ENCODE results near the gene IBA57. TPM values are rescaled to one million over a fixed set of nuclear protein-coding genes. Genes with fewer than 3 reads are reported as not detected.

IBA57 gene
- polyA plus RNA-seq, 4 donors, result 2.0 to 8.6 (median 6.0) TPM

DNA sequence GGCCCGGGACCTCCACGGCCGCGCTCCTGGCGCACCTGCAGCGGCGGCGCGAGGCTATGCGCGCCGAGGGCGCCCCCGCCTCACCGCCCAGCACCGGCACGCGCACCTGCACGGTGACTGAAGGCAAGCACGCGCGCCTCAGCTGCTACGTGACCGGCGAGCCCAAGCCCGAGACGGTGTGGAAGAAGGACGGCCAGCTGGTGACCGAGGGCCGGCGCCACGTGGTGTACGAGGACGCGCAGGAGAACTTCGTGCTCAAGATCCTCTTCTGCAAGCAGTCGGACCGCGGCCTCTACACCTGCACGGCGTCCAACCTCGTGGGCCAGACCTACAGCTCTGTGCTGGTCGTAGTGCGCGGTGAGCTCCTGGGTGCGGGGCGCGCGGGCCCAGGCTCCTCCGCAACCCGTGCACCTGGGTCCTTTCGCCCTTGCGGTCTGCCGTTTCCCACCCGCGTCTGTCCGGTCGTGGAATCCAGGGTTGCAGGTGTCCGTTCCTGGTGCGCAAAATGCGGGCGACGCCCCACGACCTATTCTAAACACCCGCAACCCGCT is 46.9 kb downstream of the IBA57 start:
- peaks cover 0 to 28% (median 0%) of the 10 kb centered on the region in 3 donors for H3K36me3 ChIP-seq (ENCODE audit: control insufficient read depth in 3 of 3, insufficient read depth in 2 of 3, low read depth in 1 of 3, low read length in 3 of 3)
- peak in 1 of 2 donors; percentile 62 for DNase-seq
- 21 to 49% (median 41%) methylated on average over 62 to 66 of the region's 66 CpGs for WGBS, 3 donors
- H3K27me3 ChIP-seq (ENCODE audit: control insufficient read depth in 3 of 3, insufficient read depth in 3 of 3, low read length in 3 of 3), result peaks cover 0 to 9% (median 0%) of the 10 kb centered on the region in 3 donors
- H3K27ac ChIP-seq (ENCODE audit: low read depth in 1 of 3, low read length in 2 of 3), result no peak overlapping the region
- FAIRE-seq, result no peak
- H3K9me3 ChIP-seq (ENCODE audit: control insufficient read depth in 2 of 2, insufficient read depth in 1 of 2, low read depth in 1 of 2, low read length in 1 of 2), result no peaks in the 10 kb centered on the region
- H3K4me3 ChIP-seq (ENCODE audit: low read depth in 1 of 3, low read length in 3 of 3), result peak overlapping the region in 2 of 3 donors; percentile 22 to 48
- peaks cover 0 to 6% (median 0%) of the 10 kb centered on the region in 3 donors for H3K4me1 ChIP-seq (ENCODE audit: control insufficient read depth in 3 of 3, insufficient read depth in 2 of 3, low read depth in 1 of 3, low read length in 2 of 3)

DNA sequence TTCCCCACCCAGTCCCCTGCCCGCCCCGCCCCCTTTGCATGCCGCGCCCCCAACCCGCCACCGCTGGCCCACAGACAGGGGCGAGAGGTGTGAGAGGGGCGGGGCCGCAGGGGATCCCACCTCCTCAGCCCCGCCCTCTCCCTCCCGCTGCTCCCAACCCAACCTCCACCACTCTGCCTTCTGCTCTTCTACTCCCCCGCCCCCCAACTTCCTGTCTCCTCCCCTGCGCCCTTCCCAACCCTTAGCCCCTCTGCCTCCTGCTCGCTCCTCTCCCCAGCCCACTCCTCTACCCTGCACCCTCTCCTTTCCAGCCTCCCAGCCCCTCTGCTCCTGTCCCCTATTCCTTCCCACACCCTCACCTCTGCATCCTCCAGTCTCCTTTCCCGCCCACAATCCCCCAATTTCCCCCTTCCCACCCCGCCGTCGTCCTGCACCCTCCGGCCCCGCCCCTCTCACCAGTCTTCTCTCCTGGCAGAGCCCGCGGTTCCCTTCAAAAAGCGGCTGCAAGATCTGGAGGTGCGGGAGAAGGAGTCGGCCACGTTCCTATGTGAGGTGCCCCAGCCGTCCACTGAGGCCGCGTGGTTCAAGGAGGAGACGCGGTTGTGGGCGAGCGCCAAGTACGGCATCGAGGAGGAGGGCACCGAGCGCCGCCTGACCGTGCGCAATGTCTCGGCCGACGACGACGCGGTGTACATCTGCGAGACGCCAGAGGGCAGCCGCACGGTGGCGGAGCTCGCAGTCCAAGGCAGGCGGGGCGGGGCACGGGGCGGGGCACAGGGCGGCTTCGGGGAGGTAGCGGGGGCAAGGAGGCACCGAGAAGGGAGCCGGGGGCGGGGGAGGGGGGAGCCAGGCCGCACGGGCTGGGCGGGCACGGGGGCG is 47.6 kb downstream of the IBA57 start:
- Histone ChIP-seq H3K9me3 (ENCODE audit: control insufficient read depth in 2 of 2, insufficient read depth in 1 of 2, low read depth in 1 of 2, low read length in 1 of 2) (no peaks in the 10 kb centered on the region), H3K27me3 (ENCODE audit: control insufficient read depth in 3 of 3, insufficient read depth in 3 of 3, low read length in 3 of 3) (peaks cover 0 to 6% (median 0%) of the 10 kb centered on the region in 3 donors), H3K36me3 (ENCODE audit: control insufficient read depth in 3 of 3, insufficient read depth in 2 of 3, low read depth in 1 of 3, low read length in 3 of 3) (peaks cover 0 to 32% (median 0%) of the 10 kb centered on the region in 3 donors), H3K4me3 (ENCODE audit: low read depth in 1 of 3, low read length in 3 of 3) (peak overlapping the region; percentile 25 to 54 (median 48)), H3K27ac (ENCODE audit: low read depth in 1 of 3, low read length in 2 of 3) (peak overlapping the region in 2 of 3 donors; percentile 22 to 63), H3K4me1 (ENCODE audit: control insufficient read depth in 3 of 3, insufficient read depth in 2 of 3, low read depth in 1 of 3, low read length in 2 of 3) (peaks cover 0 to 3% (median 0%) of the 10 kb centered on the region in 3 donors)
- 1 to 2% (median 2%) methylated on average over 60 to 67 of the region's 67 CpGs for WGBS, 3 donors
- DNase-seq, result peak; percentile 85 to 94
- FAIRE-seq, result no peak

DNA sequence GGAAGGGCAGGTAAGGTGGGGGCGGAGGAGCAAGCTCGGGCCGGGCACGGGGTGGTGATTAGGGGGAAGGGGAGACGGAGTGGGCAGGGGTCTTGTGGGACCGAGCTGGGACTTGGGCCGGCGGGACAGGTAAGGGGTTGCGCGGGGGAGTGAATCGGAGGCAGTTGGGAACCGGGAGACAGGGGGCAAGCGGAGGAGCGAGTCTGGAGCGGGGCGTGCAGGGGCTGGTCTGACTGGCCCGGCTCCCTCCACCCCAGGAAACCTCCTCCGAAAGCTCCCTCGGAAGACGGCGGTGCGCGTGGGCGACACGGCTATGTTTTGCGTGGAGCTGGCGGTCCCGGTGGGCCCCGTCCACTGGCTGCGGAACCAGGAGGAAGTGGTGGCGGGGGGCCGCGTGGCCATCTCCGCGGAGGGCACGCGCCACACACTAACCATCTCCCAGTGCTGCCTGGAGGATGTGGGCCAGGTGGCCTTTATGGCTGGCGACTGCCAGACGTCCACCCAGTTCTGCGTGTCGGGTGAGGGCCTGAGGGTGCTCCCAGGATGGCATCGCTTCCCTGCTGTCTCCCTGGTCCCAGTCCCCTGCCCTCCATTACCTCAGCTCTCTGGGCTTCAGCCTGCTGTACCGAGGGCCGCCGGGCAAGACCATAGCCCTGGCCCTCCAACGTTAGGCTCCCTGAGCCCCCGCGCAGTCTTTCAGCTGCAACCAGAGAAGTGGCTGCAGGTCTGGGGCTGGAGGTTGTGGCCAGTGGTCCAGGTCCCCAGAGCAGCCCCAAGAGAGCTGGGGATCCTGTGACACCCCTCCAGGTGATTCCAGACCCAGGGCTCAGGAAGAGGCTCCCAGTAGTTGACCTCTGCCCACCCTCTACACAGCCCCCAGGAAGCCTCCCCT is 48.6 kb downstream of the IBA57 start:
- FAIRE-seq (no peak), DNase-seq (no peak)
- 40 to 56% (median 50%) methylated on average over 40 to 48 of the region's 48 CpGs for WGBS, 3 donors
- Histone ChIP-seq H3K36me3 (ENCODE audit: control insufficient read depth in 3 of 3, insufficient read depth in 2 of 3, low read depth in 1 of 3, low read length in 3 of 3) (peaks cover 0 to 41% (median 0%) of the 10 kb centered on the region in 3 donors), H3K27me3 (ENCODE audit: control insufficient read depth in 3 of 3, insufficient read depth in 3 of 3, low read length in 3 of 3) (peaks cover 0 to 4% (median 0%) of the 10 kb centered on the region in 3 donors), H3K4me3 (ENCODE audit: low read depth in 1 of 3, low read length in 3 of 3) (peak overlapping the region in 2 of 3 donors; percentile 48 to 50), H3K9me3 (ENCODE audit: control insufficient read depth in 2 of 2, insufficient read depth in 1 of 2, low read depth in 1 of 2, low read length in 1 of 2) (no peaks in the 10 kb centered on the region), H3K4me1 (ENCODE audit: control insufficient read depth in 3 of 3, insufficient read depth in 2 of 3, low read depth in 1 of 3, low read length in 2 of 3) (peaks cover 0 to 3% (median 0%) of the 10 kb centered on the region in 3 donors), H3K27ac (ENCODE audit: low read depth in 1 of 3, low read length in 2 of 3) (no peak overlapping the region)

GRCh38 chr1:228214921-228215662 is 49.5 kb downstream of the IBA57 start:
- peaks cover 0 to 3% (median 0%) of the 10 kb centered on the region in 3 donors for H3K4me1 ChIP-seq (ENCODE audit: control insufficient read depth in 3 of 3, insufficient read depth in 2 of 3, low read depth in 1 of 3, low read length in 2 of 3)
- no peak for FAIRE-seq
- no peaks in the 10 kb centered on the region for H3K9me3 ChIP-seq (ENCODE audit: control insufficient read depth in 2 of 2, insufficient read depth in 1 of 2, low read depth in 1 of 2, low read length in 1 of 2)
- no peak overlapping the region for H3K27ac ChIP-seq (ENCODE audit: low read depth in 1 of 3, low read length in 2 of 3)
- DNase-seq, result no peak
- no peak overlapping the region for H3K4me3 ChIP-seq (ENCODE audit: low read depth in 1 of 3, low read length in 3 of 3)
- WGBS, 3 donors, result 87 to 91% (median 89%) methylated on average over 21 to 23 of the region's 23 CpGs
- H3K27me3 ChIP-seq (ENCODE audit: control insufficient read depth in 3 of 3, insufficient read depth in 3 of 3, low read length in 3 of 3), result peaks cover 0 to 4% (median 0%) of the 10 kb centered on the region in 3 donors
- H3K36me3 ChIP-seq (ENCODE audit: control insufficient read depth in 3 of 3, insufficient read depth in 2 of 3, low read depth in 1 of 3, low read length in 3 of 3), result peaks cover 0 to 51% (median 0%) of the 10 kb centered on the region in 3 donors

GRCh38 chr1:228215663-228216116 is 50.1 kb downstream of the IBA57 start:
- DNase-seq (no peak), FAIRE-seq (no peak)
- 89 to 92% (median 91%) methylated on average over 11 to 13 of the region's 13 CpGs for WGBS, 3 donors

GRCh38 chr1:228216371-228217320 is 51.0 kb downstream of the IBA57 start:
- Histone ChIP-seq H3K27me3 (ENCODE audit: control insufficient read depth in 3 of 3, insufficient read depth in 3 of 3, low read length in 3 of 3) (peaks cover 0 to 4% (median 0%) of the 10 kb centered on the region in 3 donors), H3K4me3 (ENCODE audit: low read depth in 1 of 3, low read length in 3 of 3) (no peak overlapping the region), H3K36me3 (ENCODE audit: control insufficient read depth in 3 of 3, insufficient read depth in 2 of 3, low read depth in 1 of 3, low read length in 3 of 3) (peaks cover 0 to 55% (median 0%) of the 10 kb centered on the region in 3 donors), H3K9me3 (ENCODE audit: control insufficient read depth in 2 of 2, insufficient read depth in 1 of 2, low read depth in 1 of 2, low read length in 1 of 2) (no peaks in the 10 kb centered on the region), H3K4me1 (ENCODE audit: control insufficient read depth in 3 of 3, insufficient read depth in 2 of 3, low read depth in 1 of 3, low read length in 2 of 3) (peaks cover 0 to 3% (median 0%) of the 10 kb centered on the region in 3 donors), H3K27ac (ENCODE audit: low read depth in 1 of 3, low read length in 2 of 3) (no peak overlapping the region)
- no peak for FAIRE-seq
- 79 to 89% (median 85%) methylated on average over 46 to 53 of the region's 53 CpGs for WGBS, 3 donors
- DNase-seq, result no peak

More at GRCh38 chr1:228215663-228216116, 50.1 kb downstream of the IBA57 start:
- H3K4me1 ChIP-seq (ENCODE audit: control insufficient read depth in 3 of 3, insufficient read depth in 2 of 3, low read depth in 1 of 3, low read length in 2 of 3), result peaks cover 0 to 3% (median 0%) of the 10 kb centered on the region in 3 donors
- H3K27me3 ChIP-seq (ENCODE audit: control insufficient read depth in 3 of 3, insufficient read depth in 3 of 3, low read length in 3 of 3), result peaks cover 0 to 4% (median 0%) of the 10 kb centered on the region in 3 donors
- H3K27ac ChIP-seq (ENCODE audit: low read depth in 1 of 3, low read length in 2 of 3), result no peak overlapping the region
- H3K9me3 ChIP-seq (ENCODE audit: control insufficient read depth in 2 of 2, insufficient read depth in 1 of 2, low read depth in 1 of 2, low read length in 1 of 2), result no peaks in the 10 kb centered on the region
- no peak overlapping the region for H3K4me3 ChIP-seq (ENCODE audit: low read depth in 1 of 3, low read length in 3 of 3)
- H3K36me3 ChIP-seq (ENCODE audit: control insufficient read depth in 3 of 3, insufficient read depth in 2 of 3, low read depth in 1 of 3, low read length in 3 of 3), result peaks cover 0 to 56% (median 0%) of the 10 kb centered on the region in 3 donors

Measured in small intestine (tissue), 7 donors.